ENCODE data around the gene TREML4. TPM values are rescaled to one million over a fixed set of nuclear protein-coding genes. Genes with fewer than 3 reads are reported as not detected.

Gene TREML4
- total and polyA plus RNA-seq, 2 of the 8 experiments (the other 6 are each of a cell fraction or from before 2014, with no cell fraction given) = not detected

- ChIA-PET CTCF (ENCODE audit: partially characterized antibody) (interaction anchor here (0.6 to 3.3 kb wide), 9 partner anchors 10 to 302 kb away, joined by 3 to 13 read pairs (median 3); no protein-coding TSS in a partner anchor), POLR2A (ENCODE audit: partially characterized antibody) (no interaction called here)
- FAIRE-seq = no peak
- H3K18ac ChIP-seq (ENCODE audit: extremely low read depth, low read length) = no peak overlapping the region
- H4K5ac ChIP-seq (ENCODE audit: insufficient read length, low read depth, low read length) = no peak overlapping the region
- H3K79me2 ChIP-seq (ENCODE audit: control insufficient read depth in 1 of 2, insufficient read depth in 2 of 2, low read length in 2 of 2) = no peaks in the 10 kb centered on the region
- no peaks in the 10 kb centered on the region for H3K79me1 ChIP-seq (ENCODE audit: low read depth, low read length)
- H2BK5ac ChIP-seq (ENCODE audit: low read depth, low read length) = no peak overlapping the region
- H3K9ac ChIP-seq (replicated peaks in 1 of 4; ENCODE audit: extremely low read depth in 1 of 4, low read depth in 3 of 4, low read length in 3 of 4) = no peak overlapping the region
- no peak overlapping the region for H3K23ac ChIP-seq (ENCODE audit: insufficient read length)
- no peak overlapping the region for H3K4me2 ChIP-seq (ENCODE audit: insufficient read depth in 1 of 2, low read depth in 2 of 2, low read length in 2 of 2)
- TF ChIP-seq RNF2 (IDR thresholded peaks at IDR 0.05; ENCODE audit: borderline replicate concordance, low read depth, low read length, missing control alignments, poor library complexity, severe bottlenecking) = no peak
- DNase-seq (ENCODE audit: low read depth in 1 of 2, low spot score in 2 of 2) = no peak
- H2BK120ac ChIP-seq (replicated peaks; ENCODE audit: low read depth, low read length) = no peak overlapping the region
- H2BK12ac ChIP-seq (ENCODE audit: low read depth, low read length) = no peak overlapping the region
- no peaks in the 10 kb centered on the region for H3K27me3 ChIP-seq (replicated peaks in 1 of 4; ENCODE audit: control insufficient read depth in 3 of 4, extremely low read depth in 1 of 4, insufficient read depth in 3 of 4, low read length in 3 of 4)
- H3K9me3 ChIP-seq (ENCODE audit: insufficient read depth in 2 of 2, low read depth in 1 of 2, low read length in 1 of 2) = no peaks in the 10 kb centered on the region; a peak in 1 of 4 replicates
- WGBS, 2 experiments (ENCODE audit: extremely low coverage in 1 of 2, insufficient coverage in 1 of 2, insufficient read length in 1 of 2, insufficient replicate concordance in 2 of 2, low coverage in 1 of 2, low lambda C conversion rate in 2 of 2, missing lambda C conversion rate in 1 of 2) = 89% methylated on average over 5 of the region's 5 CpGs; no CpG with 5 or more reads in 1 of the 2 experiments
- no peak overlapping the region for H3K4ac ChIP-seq (replicated peaks; ENCODE audit: insufficient read length, low read depth, low read length)
- no peaks in the 10 kb centered on the region; a peak in 1 of 8 replicates for H3K36me3 ChIP-seq (ENCODE audit: control insufficient read depth in 2 of 4, insufficient read depth in 4 of 4, low read length in 3 of 4)
- no peak overlapping the region for H2AFZ ChIP-seq (ENCODE audit: low read length)
- no peak overlapping the region for H3K4me3 ChIP-seq (ENCODE audit: extremely low read depth in 1 of 4, insufficient read depth in 2 of 4, low read depth in 3 of 4, low read length in 4 of 4)
- H2AK5ac ChIP-seq (ENCODE audit: low read depth, low read length) = no peak overlapping the region
- no peak overlapping the region for H2BK15ac ChIP-seq (ENCODE audit: low read length)
- no peak overlapping the region for H4K8ac ChIP-seq (ENCODE audit: extremely low read depth, insufficient read depth, low read length)
- no peak overlapping the region for H3K14ac ChIP-seq (ENCODE audit: insufficient read length)
- H3K27ac ChIP-seq (ENCODE audit: low read depth, low read length) = no peak overlapping the region
- H3K4me1 ChIP-seq (replicated peaks in 1 of 4; ENCODE audit: control insufficient read depth in 3 of 4, insufficient read depth in 4 of 4, low read length in 3 of 4) = no peaks in the 10 kb centered on the region
- no peaks in the 10 kb centered on the region for H4K20me1 ChIP-seq (replicated peaks in 1 of 2; ENCODE audit: control insufficient read depth in 1 of 2, insufficient read depth in 2 of 2, low read length in 2 of 2)
- H3K56ac ChIP-seq (replicated peaks; ENCODE audit: insufficient read length, low read depth, low read length) = no peak overlapping the region
- H4K91ac ChIP-seq (replicated peaks; ENCODE audit: insufficient read length, low read length) = no peak overlapping the region
- no peak overlapping the region for H2BK20ac ChIP-seq (ENCODE audit: low read length)
- H3K23me2 ChIP-seq (ENCODE audit: low read depth, low read length) = no peaks in the 10 kb centered on the region
Observed at GRCh38 chr6:41215777-41216176, 12.4 kb upstream of the TREML4 start.
